NCI-H2107 treated with DMSO at 0.1 percent for 48 hours (cell line): ENCODE measurements around the gene SHISA9.

ENCODE experiments used
- DNase-seq: peaks from one replicate; lab custom pipeline; 2025; ENCODE audit not compliant: unreplicated experiment; lab: John Stamatoyannopoulos, UW

The SHISA9 gene

GRCh38 chr16:13064821-13065220 lies 163.4 kb downstream of the SHISA9 start:
- DNase-seq = no peak

- no peak for DNase-seq
Measured at GRCh38 chr16:13067648-13068047, 166.2 kb downstream of the SHISA9 start.

- no peak for DNase-seq
Measured at GRCh38 chr16:13068912-13069583, 167.7 kb downstream of the SHISA9 start.

- DNase-seq = no peak
Measured at GRCh38 chr16:13070268-13070667, 168.9 kb downstream of the SHISA9 start.

DNA sequence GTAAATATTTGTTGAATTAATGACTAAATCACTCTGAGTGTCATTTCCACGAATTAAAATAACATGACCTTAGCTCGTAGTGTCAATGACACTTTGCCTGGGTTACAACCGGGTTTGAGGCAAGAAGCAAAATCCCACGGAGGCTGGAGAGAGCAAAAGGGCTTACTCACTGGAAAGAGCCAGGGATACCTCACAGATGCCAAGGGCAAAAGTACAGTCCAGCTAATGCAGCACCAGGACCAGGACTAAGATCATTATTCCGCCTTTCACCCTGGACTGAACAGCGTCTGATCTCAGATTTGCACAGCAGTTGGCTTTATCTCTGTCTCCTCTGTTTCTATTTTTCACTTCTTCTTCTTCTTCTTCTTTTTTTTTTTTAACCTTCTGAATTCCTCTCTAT lies 175.5 kb downstream of the SHISA9 start:
- no peak for DNase-seq

DNA sequence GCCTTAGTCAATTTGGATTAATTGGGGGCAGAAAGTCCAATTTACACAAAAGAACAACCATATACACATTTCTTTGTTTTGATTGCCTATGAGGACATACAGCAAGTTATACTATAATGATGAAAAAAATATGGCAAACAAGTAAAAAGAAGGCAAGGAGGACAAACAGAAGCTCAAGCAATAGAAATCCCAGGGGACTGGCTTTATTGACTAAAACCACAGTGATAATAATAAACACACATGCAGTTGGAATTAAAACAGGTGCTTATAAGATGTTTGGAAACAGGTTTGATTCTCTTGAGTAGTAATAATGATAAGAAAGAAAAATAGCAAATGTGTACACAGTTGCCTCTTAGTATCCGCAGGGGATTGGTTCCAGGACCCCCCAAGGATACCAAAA lies 176.4 kb downstream of the SHISA9 start:
- peak; percentile 22 for DNase-seq

DNA sequence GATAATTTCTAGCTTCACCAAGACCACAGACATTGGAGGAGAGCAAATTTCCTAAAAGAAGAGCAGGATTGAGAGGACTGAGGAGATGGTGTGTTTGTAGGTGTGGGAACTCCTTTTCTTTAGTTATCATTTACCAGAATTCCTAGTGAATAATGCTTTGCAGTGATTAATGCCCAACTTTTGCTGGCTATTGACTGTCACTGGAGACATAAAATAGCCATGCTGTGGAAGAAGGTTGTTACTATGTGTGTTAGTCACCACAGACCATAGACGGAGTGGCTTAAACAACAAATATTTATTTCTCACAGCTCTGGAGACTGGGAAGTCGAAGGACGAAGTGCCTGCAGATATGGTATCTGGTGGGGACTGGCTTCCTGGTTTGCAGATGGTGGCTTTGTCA lies 179.1 kb downstream of the SHISA9 start:
- DNase-seq = no peak

- DNase-seq = no peak
Measured at GRCh38 chr16:13081825-13082331, 180.5 kb downstream of the SHISA9 start.

- no peak for DNase-seq
Measured at GRCh38 chr16:13083681-13084080, 182.3 kb downstream of the SHISA9 start.

DNA sequence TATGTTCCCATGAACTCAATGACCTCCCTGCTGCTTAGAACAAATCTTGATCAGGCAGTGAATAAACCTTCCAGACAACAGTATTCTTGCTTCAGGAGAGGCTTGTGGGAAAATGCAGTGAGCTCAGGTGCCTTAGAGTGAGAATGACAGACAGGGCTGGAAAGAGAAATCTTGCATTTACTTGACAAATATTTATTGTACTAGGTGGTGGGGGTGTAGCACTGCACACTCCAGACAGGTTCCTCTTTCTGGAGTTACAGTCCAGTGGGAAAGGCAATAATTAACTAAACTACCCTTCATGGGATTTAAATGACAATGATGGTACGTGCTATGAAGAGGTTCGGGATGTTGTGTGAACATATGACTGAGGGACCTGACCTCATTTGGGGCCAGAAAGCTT lies 182.9 kb downstream of the SHISA9 start:
- no peak for DNase-seq

DNA sequence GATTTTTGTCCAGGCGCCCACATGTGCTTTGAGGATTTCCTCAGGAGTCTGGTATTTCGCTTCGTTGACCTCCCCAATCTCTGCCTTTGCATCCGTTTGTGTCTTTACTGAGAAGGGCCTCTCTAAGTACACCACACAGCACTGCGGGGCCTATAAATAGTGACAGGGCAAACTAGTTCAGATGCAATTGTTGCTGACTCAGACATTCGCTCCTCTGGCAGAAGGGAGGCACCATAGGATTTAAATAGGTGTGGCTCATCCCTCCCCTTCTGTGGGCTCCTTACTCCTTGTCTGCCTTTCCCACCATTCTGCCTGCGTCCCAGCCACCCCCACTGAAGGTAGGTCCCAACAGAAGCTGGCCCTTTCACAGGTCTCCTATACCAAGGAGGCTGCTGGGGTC lies 192.3 kb downstream of the SHISA9 start:
- no peak for DNase-seq

- DNase-seq = no peak
Measured at GRCh38 chr16:13095061-13095460, 193.7 kb downstream of the SHISA9 start.

DNA sequence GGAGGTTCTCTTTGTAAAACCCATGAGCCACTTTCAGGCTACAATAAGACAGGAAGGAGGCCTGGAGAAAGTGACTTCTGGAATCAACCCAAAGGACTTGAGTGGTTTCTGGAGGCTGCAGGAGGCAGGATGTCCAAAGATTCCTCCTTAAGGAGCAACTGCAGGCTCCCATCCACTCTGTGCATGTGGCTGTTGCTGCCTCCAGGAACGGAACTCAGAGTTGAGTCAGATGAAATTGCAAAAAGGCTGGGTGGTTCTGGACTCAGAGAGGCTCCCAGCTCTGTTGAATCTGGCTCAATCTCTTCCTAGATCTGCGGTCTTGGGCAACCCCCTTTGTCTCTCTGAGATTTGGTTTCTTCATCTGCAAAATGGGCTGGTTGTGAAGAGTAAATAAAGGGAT lies 197.1 kb downstream of the SHISA9 start:
- DNase-seq = no peak

GRCh38 chr16:13099822-13100221 lies 198.4 kb downstream of the SHISA9 start:
- DNase-seq = no peak

DNA sequence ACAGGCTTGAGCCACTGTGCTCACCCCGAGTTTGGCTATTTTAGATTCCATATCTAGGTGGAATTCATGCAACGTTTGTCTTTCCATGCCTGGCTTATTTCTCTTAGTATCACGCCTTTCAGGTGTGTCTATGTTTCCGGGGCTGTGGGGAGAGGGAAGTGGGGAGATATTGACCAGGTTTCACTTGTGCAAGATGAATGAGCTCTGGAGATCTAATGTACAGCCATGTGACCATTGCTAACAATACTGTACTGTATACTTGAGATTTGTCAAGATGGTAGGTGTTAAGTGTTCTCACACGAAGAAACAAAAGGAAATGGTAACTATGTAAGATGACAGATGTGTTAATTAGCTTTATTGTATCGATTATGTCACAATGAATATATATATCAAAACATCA lies 199.6 kb downstream of the SHISA9 start:
- no peak for DNase-seq

- DNase-seq = no peak
Measured at GRCh38 chr16:13101828-13102227, 200.4 kb downstream of the SHISA9 start.

- DNase-seq = no peak
Measured at GRCh38 chr16:13102401-13102800, 201.0 kb downstream of the SHISA9 start.

- DNase-seq = no peak
Measured at GRCh38 chr16:13103831-13104530, 202.6 kb downstream of the SHISA9 start.

DNA sequence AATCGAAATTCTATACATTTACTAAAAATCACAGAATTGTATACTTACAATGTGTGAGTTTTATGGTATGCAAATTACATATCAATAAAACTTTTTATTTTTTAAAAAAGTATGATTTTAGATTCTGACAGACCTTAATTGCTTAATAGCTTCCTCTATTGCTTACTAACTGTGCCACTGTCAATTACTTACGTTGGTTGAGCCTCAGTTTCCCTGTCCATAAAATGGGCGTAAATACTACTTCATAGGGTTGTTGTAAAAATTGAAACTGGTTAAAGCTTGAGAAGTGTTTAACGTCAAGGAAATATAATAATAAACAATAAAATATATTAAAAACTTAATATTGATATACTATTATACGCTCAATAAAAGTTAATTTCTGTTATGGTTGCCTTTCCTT lies 203.4 kb downstream of the SHISA9 start:
- no peak for DNase-seq

DNA sequence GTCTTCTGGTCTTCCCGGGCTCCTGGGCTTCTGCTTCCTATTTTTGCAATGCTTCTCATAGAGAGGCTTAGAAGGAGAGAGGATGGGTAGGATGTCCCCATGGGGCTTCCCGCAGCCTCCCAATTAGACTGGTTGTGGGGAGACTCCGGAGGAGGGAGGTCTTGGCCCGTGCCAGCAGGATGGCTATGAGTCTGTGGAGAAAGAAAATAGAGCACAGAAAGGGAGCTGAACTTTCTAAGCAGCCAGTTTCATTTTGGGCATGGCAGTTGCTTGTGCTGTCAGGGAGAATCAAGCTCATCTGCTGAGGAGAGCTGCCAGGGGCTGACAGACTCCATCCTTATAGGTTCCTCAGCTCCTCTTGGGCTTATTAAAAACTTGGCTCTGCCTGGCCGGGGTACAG lies 204.0 kb downstream of the SHISA9 start:
- no peak for DNase-seq

GRCh38 chr16:13106464-13106863 lies 205.1 kb downstream of the SHISA9 start:
- no peak for DNase-seq

GRCh38 chr16:13108126-13108525 lies 206.7 kb downstream of the SHISA9 start:
- no peak for DNase-seq

GRCh38 chr16:13109171-13109570 lies 207.8 kb downstream of the SHISA9 start:
- no peak for DNase-seq
